Left lung (tissue), 10 donors: ENCODE results near the gene RAB6A. TPM values are rescaled to one million over a fixed set of nuclear protein-coding genes. Genes with fewer than 3 reads are reported as not detected.

Experiments used
- ATAC-seq: fragments of 200-7000 bp; cut with Tn5 transposase; one replicate; pipeline ENCODE4 v1.9.1; 2020; ENCODE audit warnings: moderate library complexity
- DNase-seq, 4 donors: peaks; one replicate each; pipeline ENCODE4 v3.0.0-alpha.2; 2013 to 2020
- H3K27ac ChIP-seq, 2 donors: fragments of 200-600 bp; sonication (generic) in 1 of 2; one replicate each; pipeline versions ENCODE4 v1.5.0 to v1.8.0; 2020 to 2021
- H3K27me3 ChIP-seq, 2 donors: fragments of 200-600 bp; sonication (generic) in 1 of 2; one replicate each; pipeline versions ENCODE4 v1.5.0 to v1.8.0; 2020 to 2021
- H3K36me3 ChIP-seq, 2 donors: fragments of 200-600 bp; sonication (generic) in 1 of 2; one replicate each; pipeline versions ENCODE4 v1.5.0 to v1.8.0; 2020 to 2021
- H3K4me1 ChIP-seq, 2 donors: fragments of 200-600 bp; one replicate each; pipeline ENCODE4 v1.8.0; 2021
- H3K4me3 ChIP-seq, 2 donors: fragments of 200-600 bp; sonication (generic) in 1 of 2; one replicate each; pipeline versions ENCODE4 v1.5.0 to v1.8.0; 2020 to 2021; ENCODE audit warnings: mild to moderate bottlenecking in 1 of 2
- H3K9me3 ChIP-seq, 2 donors: fragments of 200-600 bp; sonication (generic) in 1 of 2; one replicate each; pipeline versions ENCODE4 v1.5.0 to v1.8.0; 2020 to 2021
- CTCF ChIP-seq, 2 donors: fragments of 200-600 bp; sonication (generic) in 1 of 2; IDR thresholded peaks; one replicate each; pipeline versions ENCODE4 v1.5.0 to v1.8.0; 2021; ENCODE audit warnings: antibody characterized with exemption in 2 of 2
- intact Hi-C, 2 donors: fragments of 100-400 bp; cut with DNase I; formaldehyde crosslinking; loops; one replicate each; pipeline versions ENCODE4 v1.11.2 to v1.14.2; 2022
- polyA plus RNA-seq, 6 donors: library from polyadenylated mRNA; unstranded; fragments of 120-200 nt; gene quantifications; one replicate each; pipeline ENCODE4 v1.2.1, GENCODE V29; 2013; ENCODE audit not compliant: insufficient read length in 6 of 6
- total RNA-seq, 2 donors: library from RNA; stranded (reverse); fragmentation: NEBNext Ultra II Directional; extraction: Animal tissue kit (Norgen Biotek cat#: 25700); gene quantifications; one replicate each; pipeline ENCODE4 v1.2.1, GENCODE V29; 2021
- donor health status: DM: no; HTN: yes; CAD: no.
- donor health status: DM: no; HTN: no; CAD: no.

RAB6A gene
- total and polyA plus RNA-seq, 8 donors, result 93.7 to 150 (median 110) TPM

GRCh38 chr11:73758451-73758850, 2.4 kb downstream of the RAB6A start:
- H3K9me3 ChIP-seq, result no peaks in the 10 kb centered on the region
- no peak for DNase-seq
- H3K36me3 ChIP-seq, result no peaks in the 10 kb centered on the region
- no peaks in the 10 kb centered on the region for H3K27me3 ChIP-seq
- peak overlapping the region in 1 of 2 donors; percentile 82 for H3K4me3 ChIP-seq
- no peak for TF ChIP-seq CTCF (IDR thresholded peaks at IDR 0.05)
- H3K27ac ChIP-seq, result no peak overlapping the region
- ATAC-seq, result no peak
- intact Hi-C loops, result no loop called here
- peaks cover 11 to 53% of the 10 kb centered on the region in 2 donors for H3K4me1 ChIP-seq

GRCh38 chr11:73757598-73757997, 3.3 kb downstream of the RAB6A start:
- no peaks in the 10 kb centered on the region for H3K36me3 ChIP-seq
- ATAC-seq (no peak), DNase-seq (no peak)
- intact Hi-C loops, result no loop called here
- no peak overlapping the region for H3K27ac ChIP-seq
- peaks cover 11 to 60% of the 10 kb centered on the region in 2 donors for H3K4me1 ChIP-seq
- no peak overlapping the region for H3K4me3 ChIP-seq
- H3K27me3 ChIP-seq, result no peaks in the 10 kb centered on the region
- H3K9me3 ChIP-seq, result no peaks in the 10 kb centered on the region
- TF ChIP-seq CTCF (IDR thresholded peaks at IDR 0.05), result no peak

GRCh38 chr11:73755670-73756069, 5.2 kb downstream of the RAB6A start:
- Histone ChIP-seq H3K9me3 (no peaks in the 10 kb centered on the region), H3K4me1 (peaks cover 16 to 68% of the 10 kb centered on the region in 2 donors), H3K27me3 (no peaks in the 10 kb centered on the region), H3K27ac (no peak overlapping the region), H3K4me3 (no peak overlapping the region), H3K36me3 (no peaks in the 10 kb centered on the region)
- no peak for TF ChIP-seq CTCF (IDR thresholded peaks at IDR 0.05)
- no peak for ATAC-seq
- no peak for DNase-seq
- intact Hi-C loops, result no loop called here

- intact Hi-C loops, result no loop called here
- ATAC-seq, result no peak
- peak overlapping the region in 1 of 2 donors; percentile 18 for H3K27ac ChIP-seq
Observed at GRCh38 chr11:73753938-73754337, 6.9 kb downstream of the RAB6A start.

GRCh38 chr11:73752903-73753302, 8.0 kb downstream of the RAB6A start:
- peak in 2 of 4 donors; percentile 25 to 60 for DNase-seq

More at GRCh38 chr11:73753938-73754337, 6.9 kb downstream of the RAB6A start:
- DNase-seq, result no peak
- no peak for TF ChIP-seq CTCF (IDR thresholded peaks at IDR 0.05)
- Histone ChIP-seq H3K4me3 (no peak overlapping the region), H3K4me1 (peaks cover 17 to 74% of the 10 kb centered on the region in 2 donors), H3K9me3 (no peaks in the 10 kb centered on the region), H3K27me3 (no peaks in the 10 kb centered on the region), H3K36me3 (no peaks in the 10 kb centered on the region)

More at GRCh38 chr11:73752903-73753302, 8.0 kb downstream of the RAB6A start:
- Histone ChIP-seq H3K36me3 (no peaks in the 10 kb centered on the region), H3K9me3 (no peaks in the 10 kb centered on the region), H3K4me1 (peaks cover 7 to 64% of the 10 kb centered on the region in 2 donors), H3K4me3 (no peak overlapping the region), H3K27ac (peak overlapping the region; percentile 45 to 65), H3K27me3 (no peaks in the 10 kb centered on the region)
- intact Hi-C loops, result no loop called here
- TF ChIP-seq CTCF (IDR thresholded peaks at IDR 0.05), result no peak
- peak; percentile 77 for ATAC-seq
